WTC11 (cell line): Measurements from ENCODE around the gene MAP9. TPM values are rescaled to one million over a fixed set of nuclear protein-coding genes. Genes with fewer than 3 reads are reported as not detected.

Experiments
- ATAC-seq: fragments of 200-7000 bp; cut with Tn5 transposase; 2 replicates; pipeline ENCODE4 v1.10.0; 2021; ENCODE audit warnings: mild to moderate bottlenecking, moderate library complexity
- CTCF ChIA-PET: fragments of 300-600 bp; sonication (Branson Sonifier 250); formaldehyde crosslinking; loops from one replicate; lab custom pipeline; 2021; ENCODE audit warnings: antibody characterized with exemption; lab: Charles Lee
- POLR2A ChIA-PET: fragments of 350-600 bp; sonication (Branson Sonifier 250); formaldehyde crosslinking; loops from one replicate; lab custom pipeline; 2021; ENCODE audit warnings: antibody characterized with exemption; lab: Charles Lee
- DNase-seq: peaks from one replicate; pipeline ENCODE4 v3.0.0; 2021; ENCODE audit warnings: low spot score
- H3K27ac Mint-ChIP-seq: 2 replicates; pipeline ENCODE4 v1.8.0; 2021; ENCODE audit warnings: mixed read lengths
- H3K27me3 Mint-ChIP-seq: 2 replicates; pipeline ENCODE4 v1.8.0; 2021; ENCODE audit warnings: low read depth, mild to moderate bottlenecking, moderate library complexity, mixed read lengths
- H3K36me3 Mint-ChIP-seq: 2 replicates; pipeline ENCODE4 v1.8.0; 2021; ENCODE audit warnings: mixed read lengths
- H3K4me1 Mint-ChIP-seq: 2 replicates; pipeline ENCODE4 v1.8.0; 2022; ENCODE audit warnings: mixed read lengths
- H3K4me3 Mint-ChIP-seq: 2 replicates; pipeline ENCODE4 v1.8.0; 2021; ENCODE audit warnings: mild to moderate bottlenecking, moderate library complexity, mixed read lengths
- H3K9me3 Mint-ChIP-seq: 2 replicates; pipeline ENCODE4 v1.8.0; 2021; ENCODE audit warnings: mixed read lengths
- CBFB ChIP-seq: sonication (generic); formaldehyde crosslinking; IDR thresholded peaks from 2 replicates; pipeline ENCODE4 v1.8.1; 2022; ENCODE audit warnings: mild to moderate bottlenecking, low read depth, missing genetic modification reagents
- CREM ChIP-seq: sonication (generic); formaldehyde crosslinking; IDR thresholded peaks from 2 replicates; pipeline ENCODE4 v1.8.1; 2022; ENCODE audit warnings: mild to moderate bottlenecking, missing genetic modification reagents, moderate library complexity
- CTCF ChIP-seq: fragments of 200-600 bp; IDR thresholded peaks from 2 replicates; pipeline ENCODE4 v1.8.0; 2022; ENCODE audit warnings: antibody characterized with exemption
- E2F1 ChIP-seq: sonication (generic); formaldehyde crosslinking; IDR thresholded peaks from 2 replicates; pipeline ENCODE4 v1.8.0; 2022; ENCODE audit warnings: mild to moderate bottlenecking, missing genetic modification reagents
- FOXJ3 ChIP-seq: sonication (generic); formaldehyde crosslinking; IDR thresholded peaks from 2 replicates; pipeline ENCODE4 v1.9.0; 2021; ENCODE audit warnings: missing genetic modification reagents, mild to moderate bottlenecking, borderline replicate concordance
- FOXP1 ChIP-seq: sonication (generic); formaldehyde crosslinking; IDR thresholded peaks from 2 replicates; pipeline ENCODE4 v1.8.0; 2022; ENCODE audit warnings: missing genetic modification reagents, mild to moderate bottlenecking, moderate library complexity, borderline replicate concordance
- GTF2I ChIP-seq: fragments of 250-450 bp; sonication (Bioruptor Pico); conservative IDR thresholded peaks from 2 replicates; pipeline ENCODE4 v1.4.0; 2021; ENCODE audit warnings: mild to moderate bottlenecking
- HMGA2 ChIP-seq: fragments of 250-450 bp; sonication (Bioruptor Pico); IDR thresholded peaks from 2 replicates; pipeline ENCODE4 v1.4.0; 2021; ENCODE audit warnings: mild to moderate bottlenecking, moderate library complexity
- HMGXB4 ChIP-seq: sonication (generic); formaldehyde crosslinking; IDR thresholded peaks from 2 replicates; pipeline ENCODE4 v1.8.1; 2023; ENCODE audit warnings: mild to moderate bottlenecking, moderate library complexity, missing genetic modification reagents
- JUN ChIP-seq: sonication (generic); formaldehyde crosslinking; IDR thresholded peaks from 2 replicates; pipeline ENCODE4 v1.8.0; 2023; ENCODE audit warnings: mild to moderate bottlenecking, missing genetic modification reagents
- KAT7 ChIP-seq: sonication (generic); formaldehyde crosslinking; IDR thresholded peaks from 2 replicates; pipeline ENCODE4 v1.8.1; 2023; ENCODE audit warnings: missing genetic modification reagents, mild to moderate bottlenecking, borderline replicate concordance
- NFATC4 ChIP-seq: fragments of 250-450 bp; sonication (Bioruptor Pico); IDR thresholded peaks from 2 replicates; pipeline ENCODE4 v1.9.0; 2021; ENCODE audit warnings: mild to moderate bottlenecking
- PRDM15 ChIP-seq: sonication (generic); formaldehyde crosslinking; IDR thresholded peaks from 2 replicates; pipeline ENCODE4 v1.8.0; 2022; ENCODE audit warnings: missing genetic modification reagents
- STAT6 ChIP-seq: sonication (generic); formaldehyde crosslinking; conservative IDR thresholded peaks from 2 replicates; pipeline ENCODE4 v1.8.1; 2023; ENCODE audit warnings: mild to moderate bottlenecking, low read depth, missing genetic modification reagents, moderate library complexity
- TEAD4 ChIP-seq: sonication (generic); formaldehyde crosslinking; IDR thresholded peaks from 2 replicates; pipeline ENCODE4 v1.8.0; 2022; ENCODE audit warnings: mild to moderate bottlenecking, missing genetic modification reagents
- ZBTB21 ChIP-seq: sonication (generic); formaldehyde crosslinking; IDR thresholded peaks from 2 replicates; pipeline ENCODE4 v1.8.1; 2023; ENCODE audit warnings: mild to moderate bottlenecking, missing genetic modification reagents, borderline replicate concordance
- ZNF121 ChIP-seq: sonication (generic); formaldehyde crosslinking; IDR thresholded peaks from 2 replicates; pipeline ENCODE4 v1.8.0; 2023; ENCODE audit warnings: missing genetic modification reagents
- ZNF138 ChIP-seq: sonication (generic); formaldehyde crosslinking; conservative IDR thresholded peaks from 2 replicates; pipeline ENCODE4 v1.8.1; 2022; ENCODE audit warnings: mild to moderate bottlenecking, moderate library complexity, missing genetic modification reagents
- ZNF219 ChIP-seq: sonication (generic); formaldehyde crosslinking; IDR thresholded peaks from 2 replicates; pipeline ENCODE4 v1.8.0; 2023; ENCODE audit warnings: missing genetic modification reagents, mild to moderate bottlenecking, borderline replicate concordance
- total RNA-seq: library from RNA; stranded (reverse); gene quantifications from 3 replicates; pipeline ENCODE4 v1.2.3, GENCODE V29; 2021

The MAP9 gene
- total RNA-seq, 1 experiment from 2014 or later = 19.0 TPM

GRCh38 chr4:155399974-155400697, 23.4 kb upstream of the MAP9 start:
- POLR2A ChIA-PET = no interaction called here
- CTCF ChIA-PET = no interaction called here
- no peak for ATAC-seq
- no peak for TF ChIP-seq STAT6
- no peak for TF ChIP-seq ZBTB21 (CRISPR knock-in tag)
- no peak for TF ChIP-seq PRDM15 (CRISPR knock-in tag)
- no peak for TF ChIP-seq HMGXB4 (CRISPR knock-in tag)
- TF ChIP-seq FOXP1 (CRISPR knock-in tag) = no peak
- TF ChIP-seq FOXJ3 (CRISPR knock-in tag) = no peak
- no peak for TF ChIP-seq JUN (CRISPR knock-in tag)
- no peak for TF ChIP-seq HMGA2
- no peak for TF ChIP-seq GTF2I (CRISPR knock-in tag)
- no peak for TF ChIP-seq ZNF219 (CRISPR knock-in tag)
- TF ChIP-seq NFATC4 (CRISPR knock-in tag) = no peak
- no peak for TF ChIP-seq KAT7 (CRISPR knock-in tag)
- no peak for TF ChIP-seq ZNF138 (CRISPR knock-in tag)
- TF ChIP-seq CREM (CRISPR knock-in tag) = no peak
- no peak for TF ChIP-seq CBFB (CRISPR knock-in tag)
- no peak for TF ChIP-seq TEAD4
- no peak for TF ChIP-seq E2F1 (CRISPR knock-in tag)
- TF ChIP-seq ZNF121 = no peak
- TF ChIP-seq CTCF = no peak
- TF ChIP-seq, all 79 proteins: peak for 0
- Mint-ChIP-seq H3K27ac (no peak overlapping the region), H3K4me3 (no peak overlapping the region), H3K27me3 (peaks cover 22% of the 10 kb centered on the region), H3K9me3 (no peaks in the 10 kb centered on the region; the same call in 1 of the 2 replicates), H3K36me3 (no peaks in the 10 kb centered on the region), H3K4me1 (no peaks in the 10 kb centered on the region)
- no peak for DNase-seq
